HepG2 (cell line): ENCODE data around the gene ANKIB1. TPM values are rescaled to one million over a fixed set of nuclear protein-coding genes. Genes with fewer than 3 reads are reported as not detected.

Experiments
- ATAC-seq: fragments of 200-7000 bp; cut with Tn5 transposase; 3 replicates; pipeline ENCODE4 v1.9.1; 2020; ENCODE audit warnings: mild to moderate bottlenecking, moderate library complexity
- BruUV-seq: library from RNA; stranded (reverse); fragments of 400-500 nt; replicated peaks from 2 replicates; lab custom pipeline; 2021; lab: Mats Ljungman, UMichigan
- CTCF ChIA-PET: fragments of 300-600 bp; formaldehyde crosslinking; extraction: SDS; loops from one replicate; lab custom pipeline; 2021; ENCODE audit warnings: low total read pairs, inconsistent platforms, low intra/inter-chr PET ratio; lab: Yijun Ruan, JAX
- POLR2A ChIA-PET: fragments of 350-600 bp; sonication (Branson Sonifier 250); formaldehyde crosslinking; loops from one replicate; lab custom pipeline; 2020; ENCODE audit warnings: antibody characterized with exemption, inconsistent platforms; lab: Yijun Ruan, JAX
- DNase-seq: peaks from one replicate; pipeline ENCODE4 v3.0.0-alpha.2; 2015; ENCODE audit warnings: low spot score
- FAIRE-seq: peaks from 3 replicates; lab custom pipeline; 2011; peaks lifted over from hg19 to GRCh38; lab: Jason Lieb, UNC
- H2AFZ ChIP-seq: one replicate; pipeline ENCODE4 v1.6.1; 2011; ENCODE audit warnings: low read length, inconsistent platforms
- H3K27ac ChIP-seq: fragments of 300-600 bp; 3 replicates; pipeline ENCODE4 v1.8.0; 2011; ENCODE audit warnings: mixed run types, mild to moderate bottlenecking, mixed read lengths, low read length, inconsistent platforms; ENCODE audit not compliant: insufficient read depth; ENCODE audit errors: extremely low read length
- H3K27me3 ChIP-seq, 2 experiments: fragments of 200-600 bp in 1 of 2; 2 replicates in 1 of 2; 3 replicates in 1 of 2; pipeline versions ENCODE4 v1.6.0 to v1.8.0; 2011; ENCODE audit warnings: low read length in 2 of 2, mild to moderate bottlenecking in 2 of 2, moderate library complexity in 2 of 2, inconsistent platforms in 1 of 2; ENCODE audit not compliant: insufficient read depth in 2 of 2, control insufficient read depth in 1 of 2
- H3K36me3 ChIP-seq, 2 experiments: fragments of 200-600 bp in 1 of 2; replicated peaks in 1 of 2; 2 replicates in 1 of 2; 3 replicates in 1 of 2; pipeline versions ENCODE4 v1.5.1 to v1.8.0; 2011; ENCODE audit warnings: low read length in 2 of 2, inconsistent platforms in 1 of 2; ENCODE audit not compliant: insufficient read depth in 2 of 2, control insufficient read depth in 1 of 2
- H3K4me1 ChIP-seq: 2 replicates; pipeline ENCODE4 v1.5.1; 2012; ENCODE audit warnings: low read length, inconsistent platforms; ENCODE audit not compliant: insufficient read depth
- H3K4me2 ChIP-seq: 2 replicates; pipeline ENCODE4 v1.6.0; 2011; ENCODE audit warnings: low read depth, low read length, inconsistent platforms
- H3K4me3 ChIP-seq, 3 experiments: fragments of 200-600 bp in 1 of 3; sonication (generic), shearing (Covaris generic) in 1 of 3; replicated peaks in 1 of 3; 2 replicates each; pipeline ENCODE4 v1.5.1; 2011 to 2016; ENCODE audit warnings: low read length in 3 of 3, inconsistent platforms in 2 of 3, low read depth in 2 of 3, mild to moderate bottlenecking in 2 of 3, control low read depth in 1 of 3, mixed read lengths in 1 of 3; ENCODE audit not compliant: insufficient read depth in 1 of 3
- H3K79me2 ChIP-seq: one replicate; pipeline ENCODE4 v1.6.1; 2011; ENCODE audit warnings: low read length, inconsistent platforms; ENCODE audit not compliant: insufficient read depth
- H3K9ac ChIP-seq: 2 replicates; pipeline ENCODE4 v1.6.0; 2011; ENCODE audit warnings: mild to moderate bottlenecking, low read depth, low read length, inconsistent platforms; ENCODE audit not compliant: insufficient read depth
- H3K9me3 ChIP-seq: 2 replicates; pipeline ENCODE4 v1.5.1; 2012; ENCODE audit warnings: mild to moderate bottlenecking, low read length
- H4K20me1 ChIP-seq: 2 replicates; pipeline ENCODE4 v1.6.0; 2011; ENCODE audit warnings: inconsistent platforms, mild to moderate bottlenecking, low read length, moderate library complexity; ENCODE audit not compliant: insufficient read depth
- CEBPB ChIP-seq: IDR thresholded peaks from 2 replicates; pipeline ENCODE4 v1.6.1; 2011; ENCODE audit warnings: low read depth, low read length, improper control_type of control experiment, borderline replicate concordance
- CENPX ChIP-seq: sonication (generic); formaldehyde crosslinking; IDR thresholded peaks from 2 replicates; pipeline ENCODE4 v1.9.0; 2021; ENCODE audit warnings: mild to moderate bottlenecking, missing genetic modification reagents, moderate library complexity
- DMAP1 ChIP-seq: IDR thresholded peaks from 2 replicates; pipeline ENCODE4 v1.6.1; 2016
- FOXK2 ChIP-seq: fragments of 450-650 bp; IDR thresholded peaks from 2 replicates; pipeline ENCODE4 v1.6.1; 2016
- ZNF17 ChIP-seq: sonication (generic); formaldehyde crosslinking; IDR thresholded peaks from 2 replicates; pipeline ENCODE4 v1.5.0; 2020; ENCODE audit warnings: mild to moderate bottlenecking, missing genetic modification reagents
- ZNF207 ChIP-seq: fragments of 450-650 bp; IDR thresholded peaks from 2 replicates; pipeline ENCODE4 v1.6.1; 2016; ENCODE audit warnings: antibody characterized with exemption, borderline replicate concordance
- WGBS: methylation state at CpG from one replicate; pipeline ENCODE4 v1.1.6; 2017; ENCODE audit warnings: low lambda C conversion rate; 5-methylcytosine and 5-hydroxymethylcytosine counted together
- in situ Hi-C: cut with HindIII; loops from 2 replicates; pipeline ENCODE4 v1.10.0; 2017; ENCODE audit warnings: low pct_unique_long_range_greater_than_20kb; ENCODE audit not compliant: extremely low pct_ligation_motif_present
- intact Hi-C: fragments of 100-400 bp; cut with micrococcal nuclease; formaldehyde crosslinking; loops from one replicate; pipeline ENCODE4 v1.10.0; 2022; ENCODE audit not compliant: unreplicated experiment
- polyA plus RNA-seq, 8 experiments: library from polyadenylated mRNA; depleted of rRNA in 3 of 8; stranded (reverse) in 7 of 8; unstranded in 1 of 8; fragments of >200 nt; fragmentation: Illumina TruSeq in 4 of 8; extraction: Trizol in 4 of 8; gene quantifications; 2 replicates each; pipeline versions ENCODE4 v1.2.1 to v1.2.3, GENCODE V29; 2011 to 2016; ENCODE audit warnings: low read depth in 4 of 8, missing spikeins in 1 of 8, mixed read lengths in 1 of 8; ENCODE audit not compliant: insufficient read depth in 1 of 8
- total RNA-seq, 5 experiments: library from RNA; depleted of rRNA; stranded (reverse); fragments of >200 nt; fragmentation: Illumina TruSeq; extraction: Trizol; gene quantifications; 2 replicates each; pipeline ENCODE4 v1.2.3, GENCODE V29; 2016; ENCODE audit warnings: low read depth in 1 of 5

The ANKIB1 gene
- total and polyA plus RNA-seq, 2 of the 13 experiments (the other 11 are each of a cell fraction or from before 2014, with no cell fraction given) = 28.7 to 29.6 TPM

DNA sequence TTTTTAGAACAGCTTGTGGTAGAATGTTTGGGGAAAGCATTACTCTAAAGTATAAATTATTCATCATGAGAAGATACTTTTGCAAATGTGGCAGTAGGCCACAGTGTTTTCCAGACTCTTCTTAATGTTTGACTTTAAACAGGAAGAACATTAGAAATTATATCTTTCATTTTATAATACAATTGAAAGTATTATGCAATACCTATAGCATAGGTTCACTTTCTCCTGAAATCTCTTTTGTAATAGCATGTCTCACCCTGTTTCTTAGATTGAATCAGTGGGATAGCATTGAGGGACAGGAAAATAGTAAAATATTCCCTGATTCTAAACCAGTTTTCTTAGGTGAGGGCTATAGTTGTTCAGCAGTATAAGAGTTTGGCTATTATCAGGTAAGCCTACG, 23.1 kb downstream of the ANKIB1 start:
- Histone ChIP-seq H2AFZ (no peak overlapping the region), H3K9me3 (peaks cover under 1% of the 10 kb centered on the region; the same call in 1 of the 2 replicates), H3K9ac (no peak overlapping the region), H3K79me2 (peaks cover 22% of the 10 kb centered on the region), H3K4me2 (no peak overlapping the region), H4K20me1 (no peaks in the 10 kb centered on the region), H3K27me3 (no peaks in the 10 kb centered on the region), H3K4me3 (no peak overlapping the region), H3K36me3 (no peaks in the 10 kb centered on the region), H3K4me1 (no peaks in the 10 kb centered on the region), H3K27ac (no peak overlapping the region)
- ChIA-PET CTCF (no interaction called here), POLR2A (no interaction called here)
- in situ Hi-C loops (no loop called here), intact Hi-C loops (no loop called here)
- TF ChIP-seq FOXK2 (no peak), CEBPB (peak; percentile 49; the same call in 1 of the 2 replicates), ZNF17 (CRISPR knock-in tag) (no peak), CENPX (CRISPR knock-in tag) (no peak), ZNF207 (no peak)
- no TSS peak for BruUV-seq
- ATAC-seq (no peak), FAIRE-seq (no peak), DNase-seq (no peak)
- WGBS = 97% methylated on average over 1 of the region's 1 CpG

DNA sequence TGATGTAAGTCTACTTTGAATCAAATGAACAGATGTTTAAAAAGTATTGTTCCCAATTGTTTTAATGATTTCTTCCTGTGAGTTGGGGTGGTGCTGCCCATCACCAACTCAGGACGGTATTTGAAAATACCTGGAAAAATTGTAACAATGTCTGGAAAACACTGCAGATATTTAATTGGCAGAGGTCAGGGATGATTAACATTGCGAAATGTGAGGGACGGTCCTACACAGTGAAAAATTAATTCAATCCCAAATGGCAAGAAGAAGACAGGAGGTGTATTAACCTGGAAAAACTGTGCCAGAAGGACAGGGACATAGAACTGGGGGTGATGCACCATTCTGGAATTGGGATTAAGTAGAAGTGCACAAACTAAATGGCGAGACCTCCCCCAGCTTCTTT, 29.6 kb downstream of the ANKIB1 start:
- no peaks in the 10 kb centered on the region for H3K4me1 ChIP-seq
- POLR2A ChIA-PET = no interaction called here
- H3K36me3 ChIP-seq = no peaks in the 10 kb centered on the region
- no peaks in the 10 kb centered on the region for H4K20me1 ChIP-seq
- intact Hi-C loops = no loop called here
- no peaks in the 10 kb centered on the region for H3K27me3 ChIP-seq
- TF ChIP-seq DMAP1 (CRISPR knock-in tag) (no peak), CEBPB (peak; percentile 44; the same call in 1 of the 2 replicates)
- DNase-seq = no peak
- H3K27ac ChIP-seq = no peak overlapping the region
- peaks cover 2% of the 10 kb centered on the region for H3K9me3 ChIP-seq
- BruUV-seq = no TSS peak
- in situ Hi-C loops = no loop called here
- peaks cover 15% of the 10 kb centered on the region for H3K79me2 ChIP-seq
- CTCF ChIA-PET = no interaction called here
- WGBS = 96% methylated on average over 4 of the region's 4 CpGs
- H3K4me3 ChIP-seq = no peak overlapping the region
- no peak for ATAC-seq
- no peak overlapping the region for H3K9ac ChIP-seq
- H2AFZ ChIP-seq = no peak overlapping the region
- FAIRE-seq = no peak
- H3K4me2 ChIP-seq = no peak overlapping the region
